ENCODE data around the gene ZFYVE1. TPM values are rescaled to one million over a fixed set of nuclear protein-coding genes. Genes with fewer than 3 reads are reported as not detected.

The ZFYVE1 gene
- total RNA-seq, 1 experiment from 2014 or later = 13.0 TPM

DNA sequence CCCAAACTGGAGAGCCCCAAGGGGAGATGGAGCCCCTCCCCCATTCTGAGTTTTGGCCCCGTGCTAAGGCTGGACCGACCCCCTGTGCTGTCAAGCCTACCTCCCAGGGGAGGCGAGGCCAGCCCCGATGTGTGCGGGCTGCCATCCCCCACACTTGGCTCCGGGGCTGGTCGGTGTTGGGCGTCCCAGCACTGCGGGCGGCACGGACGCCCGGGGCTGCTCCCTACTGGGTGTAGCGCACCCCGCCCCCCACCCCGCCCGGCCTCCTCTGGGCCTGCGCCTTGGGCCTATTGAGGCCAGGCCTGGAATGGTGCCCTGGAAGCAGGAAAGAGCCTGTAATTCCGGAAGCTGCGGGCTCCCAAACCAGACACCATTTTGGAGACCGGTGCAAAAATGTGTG, 98.0 kb downstream of the ZFYVE1 start:
- ChIA-PET POLR2A (ENCODE audit: unreplicated experiment) (no interaction called here), CTCF (no interaction called here)
- intact Hi-C loops (cut with micrococcal nuclease) = loop anchor here (5.0 kb wide), 1 partner anchor 638 kb away; the partner anchor contains the start of gene ACOT2

DNA sequence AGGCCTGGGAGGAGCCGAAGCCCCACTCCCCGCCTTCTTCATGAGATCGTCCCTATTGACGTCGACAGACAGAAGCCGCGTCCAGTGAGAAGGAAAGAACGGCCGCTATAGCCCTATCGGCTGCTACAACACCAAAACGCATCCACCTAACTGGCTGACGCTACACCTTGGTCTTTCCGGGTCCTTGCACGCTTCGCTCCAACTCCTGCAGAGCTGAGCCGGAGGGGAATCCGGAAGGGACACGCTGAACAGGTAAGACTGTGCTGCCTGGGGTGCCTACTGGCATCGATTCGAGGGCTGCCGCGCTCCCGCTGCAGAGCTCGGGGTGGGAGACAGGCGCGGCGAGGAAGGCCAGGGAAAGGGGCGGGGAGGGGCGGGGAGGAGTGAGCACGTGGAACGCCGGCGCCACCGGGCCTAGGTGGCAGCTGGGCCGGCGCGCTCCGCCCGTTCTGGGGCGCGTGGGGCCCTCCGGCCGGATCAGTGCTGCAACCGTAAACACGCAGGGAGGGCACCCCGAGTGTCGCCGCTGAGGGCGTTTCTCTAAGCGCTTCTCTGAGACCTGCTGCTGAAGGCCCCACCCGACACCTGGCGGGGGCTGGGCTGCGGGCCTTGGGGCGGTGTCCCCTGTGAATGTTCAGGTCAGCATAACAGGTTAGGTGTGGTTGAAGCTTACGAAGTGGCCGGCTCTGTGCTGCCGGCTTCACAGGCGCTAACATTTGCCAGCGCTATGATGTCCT, 100.4 kb downstream of the ZFYVE1 start, which contains the start of gene DCAF4:
Gene DCAF4, plus strand, starts transcription at position 173 of the 737 bp plus-strand sequence. CDS start 11,515 bp downstream, outside the sequence.
- Histone ChIP-seq H3K9me3 (ENCODE audit: low read length) (no peaks in the 10 kb centered on the region), H3K27me3 (ENCODE audit: low read length) (no peaks in the 10 kb centered on the region), H3K9me2 (replicated peaks; ENCODE audit: low read length) (no peaks in the 10 kb centered on the region), H3K4me2 (ENCODE audit: low read length) (peak within 1 kb of the TSS; percentile 95), H2AFZ (ENCODE audit: low read length) (peak within 1 kb of the TSS; percentile 94), H3F3A (ENCODE audit: low read length, unreplicated experiment) (no peaks in the 10 kb centered on the region), H3K4me3 (ENCODE audit: low read length) (peak within 1 kb of the TSS; percentile 77), H3K79me2 (ENCODE audit: low read length) (peaks cover 42% of the 10 kb centered on the region), H3K9ac (ENCODE audit: low read length) (peak within 1 kb of the TSS; percentile 91), H3K27ac (ENCODE audit: low read length) (peak within 1 kb of the TSS; percentile 63), H3K36me3 (ENCODE audit: low read depth, low read length) (no peaks in the 10 kb centered on the region), H4K20me1 (ENCODE audit: low read length) (peaks cover 8% of the 10 kb centered on the region; the same call in 1 of the 2 replicates), H3K4me1 (ENCODE audit: insufficient read depth, low read length) (peaks cover 12% of the 10 kb centered on the region)
- peak; percentile 96 for ATAC-seq
- BruUV-seq (replicated peaks) = no TSS peak
- DNase-seq = peak; percentile 99
- no peak for TF ChIP-seq CTCF (conservative IDR thresholded peaks at IDR 0.05; ENCODE audit: low read depth, low read length)
- TF ChIP-seq EZH2 (IDR thresholded peaks at IDR 0.05; ENCODE audit: low read length, unreplicated experiment) = no peak
- TF ChIP-seq EZH2phosphoT487 (IDR thresholded peaks at IDR 0.05; ENCODE audit: borderline replicate concordance, low read length) = no peak; the same call in 1 of the 2 replicates
- POLR2A ChIA-PET (ENCODE audit: unreplicated experiment) = interaction anchor here (0.6 kb wide), 1 partner anchor 134 kb away, joined by 12 read pairs; no protein-coding TSS in a partner anchor
- intact Hi-C loops (cut with micrococcal nuclease) = loop anchor here (1.0 to 5.0 kb wide), 5 partner anchors 22 to 641 kb away; partner anchors contain the start of genes ACOT2, DPF3, RBM25 and ZFYVE1
- CTCF ChIA-PET = interaction anchor here (0.5 to 1.0 kb wide), 3 partner anchors 18 to 412 kb away, joined by 3 to 4 read pairs (median 3); no protein-coding TSS in a partner anchor

More for the DNA sequence above, 98.0 kb downstream of the ZFYVE1 start:
- H3K36me3 ChIP-seq (ENCODE audit: low read depth, low read length) = no peaks in the 10 kb centered on the region
- no peak overlapping the region for H3K9ac ChIP-seq (ENCODE audit: low read length)
- H3K79me2 ChIP-seq (ENCODE audit: low read length) = peaks cover 66% of the 10 kb centered on the region
- no peaks in the 10 kb centered on the region for H3K27me3 ChIP-seq (ENCODE audit: low read length)
- DNase-seq = no peak
- peaks cover 27% of the 10 kb centered on the region for H4K20me1 ChIP-seq (ENCODE audit: low read length)
- H3K27ac ChIP-seq (ENCODE audit: low read length) = no peak overlapping the region
- H3K4me3 ChIP-seq (ENCODE audit: low read length) = no peak overlapping the region
- H3K9me2 ChIP-seq (replicated peaks; ENCODE audit: low read length) = no peaks in the 10 kb centered on the region
- no peaks in the 10 kb centered on the region for H3F3A ChIP-seq (ENCODE audit: low read length, unreplicated experiment)
- H3K9me3 ChIP-seq (ENCODE audit: low read length) = no peaks in the 10 kb centered on the region
- no peak for ATAC-seq
- no peak overlapping the region for H2AFZ ChIP-seq (ENCODE audit: low read length)
- no peak overlapping the region for H3K4me2 ChIP-seq (ENCODE audit: low read length)
- BruUV-seq (replicated peaks) = no TSS peak
- no peak for TF ChIP-seq EZH2 (IDR thresholded peaks at IDR 0.05; ENCODE audit: low read length, unreplicated experiment)
- no peak for TF ChIP-seq EZH2phosphoT487 (IDR thresholded peaks at IDR 0.05; ENCODE audit: borderline replicate concordance, low read length)
- TF ChIP-seq CTCF (conservative IDR thresholded peaks at IDR 0.05; ENCODE audit: low read depth, low read length) = no peak
- peaks cover 12% of the 10 kb centered on the region for H3K4me1 ChIP-seq (ENCODE audit: insufficient read depth, low read length)
